ENCODE measurements around the gene KCTD14.
A peak's percentile ranks its signal among the peaks of the same experiment; 100 is the strongest.
"Not testable (repeated sequence)": the region's sequence is repeated elsewhere in the genome, so short reads cannot be mapped to it uniquely, and the experiment has no call there.

KCTD14 gene

DNA sequence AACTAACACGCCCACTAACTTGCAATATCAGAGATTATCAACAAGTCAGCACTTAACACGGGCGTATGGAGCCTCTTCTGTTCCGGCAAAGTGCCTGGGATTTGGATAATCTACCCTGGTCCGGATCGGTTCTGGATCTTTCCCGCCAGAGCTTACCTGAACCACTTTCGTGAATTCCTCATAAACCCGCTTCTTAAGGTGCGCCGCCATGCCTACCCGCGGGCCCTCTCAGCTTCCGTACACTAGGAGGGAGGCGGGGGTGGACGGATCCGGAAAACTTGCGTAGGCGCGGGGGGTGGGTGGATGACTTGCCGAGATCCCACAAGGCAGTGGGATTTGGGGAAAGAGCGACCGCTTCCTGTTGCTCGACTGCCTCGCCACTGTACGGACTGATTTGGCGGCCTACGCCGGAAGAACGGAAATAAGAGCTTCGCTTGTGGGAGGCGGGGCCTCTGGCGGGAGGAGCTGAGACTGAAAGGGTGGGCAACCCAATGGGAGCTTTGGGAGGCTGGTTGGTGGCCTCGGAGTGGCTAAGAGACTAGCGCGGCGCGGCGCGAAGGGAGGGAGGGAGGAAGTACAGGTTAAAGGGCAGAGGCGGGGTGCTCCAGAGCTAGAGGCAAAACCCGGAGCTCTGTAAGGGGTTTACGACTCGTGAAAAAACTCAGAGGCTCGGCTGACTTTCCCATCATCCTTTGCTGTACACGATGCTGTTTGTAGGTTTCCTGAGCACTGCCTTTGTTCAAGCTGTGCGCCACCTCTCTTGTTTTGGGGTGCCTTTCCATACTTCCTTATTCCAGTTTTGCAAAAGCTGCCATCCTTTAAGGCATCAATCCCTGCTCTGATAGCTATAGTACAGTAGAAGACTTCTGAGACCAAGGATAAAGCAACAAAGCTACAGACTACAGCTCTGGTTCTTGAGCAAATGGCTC is 28.4 kb downstream of the KCTD14 start, which contains the start of gene INTS4:
INTS4 (minus strand) TSS at position 235 of the 929 bp plus-strand sequence; CDS start at position 210, 25 bp downstream.
- in situ Hi-C loops (cut with MboI; ENCODE audit: low sequenced_read_pairs, unreplicated experiment) = no loop called here
- DNase-seq (ENCODE audit: low spot score) = peak; percentile 92
- TF ChIP-seq, protein P1, sequence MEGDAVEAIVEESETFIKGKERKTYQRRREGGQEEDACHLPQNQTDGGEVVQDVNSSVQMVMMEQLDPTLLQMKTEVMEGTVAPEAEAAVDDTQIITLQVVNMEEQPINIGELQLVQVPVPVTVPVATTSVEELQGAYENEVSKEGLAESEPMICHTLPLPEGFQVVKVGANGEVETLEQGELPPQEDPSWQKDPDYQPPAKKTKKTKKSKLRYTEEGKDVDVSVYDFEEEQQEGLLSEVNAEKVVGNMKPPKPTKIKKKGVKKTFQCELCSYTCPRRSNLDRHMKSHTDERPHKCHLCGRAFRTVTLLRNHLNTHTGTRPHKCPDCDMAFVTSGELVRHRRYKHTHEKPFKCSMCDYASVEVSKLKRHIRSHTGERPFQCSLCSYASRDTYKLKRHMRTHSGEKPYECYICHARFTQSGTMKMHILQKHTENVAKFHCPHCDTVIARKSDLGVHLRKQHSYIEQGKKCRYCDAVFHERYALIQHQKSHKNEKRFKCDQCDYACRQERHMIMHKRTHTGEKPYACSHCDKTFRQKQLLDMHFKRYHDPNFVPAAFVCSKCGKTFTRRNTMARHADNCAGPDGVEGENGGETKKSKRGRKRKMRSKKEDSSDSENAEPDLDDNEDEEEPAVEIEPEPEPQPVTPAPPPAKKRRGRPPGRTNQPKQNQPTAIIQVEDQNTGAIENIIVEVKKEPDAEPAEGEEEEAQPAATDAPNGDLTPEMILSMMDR (IDR thresholded peaks at IDR 0.05; ENCODE audit: borderline replicate concordance, control extremely low read depth, extremely low read depth, insufficient read depth, missing control alignments) = no peak

DNA sequence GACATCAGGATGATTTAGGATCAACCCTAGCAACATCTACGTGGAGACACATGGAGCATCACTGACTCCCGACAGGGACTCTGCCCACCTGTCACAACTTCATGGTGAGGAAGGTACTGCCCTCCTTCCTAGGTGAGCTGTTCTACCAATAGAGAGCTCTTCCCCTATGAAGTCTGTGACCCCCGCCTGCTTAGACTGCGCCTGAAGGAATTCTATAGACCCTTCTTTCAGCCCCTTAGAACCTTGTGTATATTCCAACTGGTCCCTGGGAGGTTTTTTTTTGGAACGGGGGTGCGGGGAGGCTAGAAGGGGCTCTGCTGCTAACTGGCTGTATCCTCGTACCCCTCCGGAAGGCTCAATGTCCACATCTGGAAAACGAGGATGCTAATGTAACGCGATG is 29.2 kb downstream of the KCTD14 start:
- TF ChIP-seq, protein P1 (IDR thresholded peaks at IDR 0.05; ENCODE audit: borderline replicate concordance, control extremely low read depth, extremely low read depth, insufficient read depth, missing control alignments) = no peak
- no peak for DNase-seq (ENCODE audit: low spot score)
- in situ Hi-C loops (cut with MboI; ENCODE audit: low sequenced_read_pairs, unreplicated experiment) = no loop called here

DNA sequence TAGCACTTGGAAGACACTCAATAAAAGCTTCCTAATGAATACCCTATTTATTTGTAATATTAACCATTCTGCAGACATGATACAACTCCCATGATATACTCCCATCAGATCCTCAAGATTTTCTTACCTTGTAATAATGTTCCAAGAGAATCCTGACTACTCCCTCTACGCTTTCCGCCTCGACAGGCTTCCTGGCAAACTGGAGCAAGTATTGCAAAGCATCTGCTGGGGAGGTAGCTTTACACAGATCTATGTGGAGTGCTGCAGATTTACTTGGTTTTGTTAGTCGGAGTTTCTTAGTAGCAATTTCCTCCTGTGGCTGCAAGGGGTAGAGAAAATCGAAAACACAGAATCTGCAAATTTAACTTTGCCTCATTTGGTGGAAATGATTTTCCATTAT is 32.1 kb downstream of the KCTD14 start:
- TF ChIP-seq, protein P1 (IDR thresholded peaks at IDR 0.05; ENCODE audit: borderline replicate concordance, control extremely low read depth, extremely low read depth, insufficient read depth, missing control alignments) = no peak
- in situ Hi-C loops (cut with MboI; ENCODE audit: low sequenced_read_pairs, unreplicated experiment) = no loop called here
- no peak for DNase-seq (ENCODE audit: low spot score)

- in situ Hi-C loops (cut with MboI; ENCODE audit: low sequenced_read_pairs, unreplicated experiment); DNase-seq (ENCODE audit: low spot score): not testable (repeated sequence)
These were observed 36.6 kb downstream of the KCTD14 start for GRCh38 chr11:77986456-77986855.

DNA sequence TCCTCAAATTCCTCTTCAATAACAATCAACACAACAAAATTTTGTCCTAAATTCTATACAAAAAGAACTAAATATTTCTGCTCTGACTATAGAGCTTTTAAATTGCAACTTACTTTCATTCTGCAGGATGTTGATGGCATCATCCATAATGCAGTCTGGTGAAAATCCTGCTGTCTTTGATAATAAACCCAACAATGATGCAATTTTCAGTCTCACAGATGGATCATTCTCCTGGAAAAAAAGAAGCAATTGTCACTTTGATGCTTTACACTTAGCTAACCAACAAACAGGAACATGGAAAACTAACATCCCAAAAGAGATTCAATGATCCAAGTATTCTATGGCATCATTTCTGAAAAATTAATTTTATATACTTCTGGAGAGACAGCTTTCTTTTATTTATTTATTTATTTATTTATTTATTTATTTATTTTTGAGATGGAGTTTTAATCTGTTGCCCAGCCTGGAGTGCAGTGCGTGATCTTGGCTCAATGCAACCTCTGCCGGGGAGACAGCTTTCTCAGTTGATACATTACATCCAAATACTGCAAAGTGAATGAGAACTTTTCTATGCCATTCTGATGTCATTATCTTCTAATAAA is 41.6 kb downstream of the KCTD14 start:
- in situ Hi-C loops (cut with MboI; ENCODE audit: low sequenced_read_pairs, unreplicated experiment) = no loop called here
- TF ChIP-seq, protein P1 (IDR thresholded peaks at IDR 0.05; ENCODE audit: borderline replicate concordance, control extremely low read depth, extremely low read depth, insufficient read depth, missing control alignments) = no peak
- no peak for DNase-seq (ENCODE audit: low spot score)

DNA sequence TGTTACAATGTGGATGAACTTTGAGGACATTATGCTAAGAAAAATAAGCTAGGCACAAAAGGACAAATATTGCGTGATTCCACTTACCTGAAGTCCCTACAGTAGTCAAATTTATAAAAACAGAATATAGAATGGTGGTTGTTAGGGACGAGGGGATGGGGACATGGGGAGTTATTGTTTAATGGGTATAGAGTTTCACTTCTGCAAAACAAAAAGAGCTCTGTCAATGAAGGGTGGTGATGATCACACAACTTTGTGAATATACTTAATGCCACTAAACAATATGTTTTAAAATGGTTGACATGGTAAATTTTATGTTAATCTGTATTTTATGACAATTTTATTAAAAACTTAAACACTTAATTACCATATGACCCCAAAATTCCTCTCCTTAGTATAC is 54.7 kb downstream of the KCTD14 start:
- no peak for DNase-seq (ENCODE audit: low spot score)
- TF ChIP-seq, protein P1 (IDR thresholded peaks at IDR 0.05; ENCODE audit: borderline replicate concordance, control extremely low read depth, extremely low read depth, insufficient read depth, missing control alignments) = no peak
- in situ Hi-C loops (cut with MboI; ENCODE audit: low sequenced_read_pairs, unreplicated experiment) = no loop called here

DNA sequence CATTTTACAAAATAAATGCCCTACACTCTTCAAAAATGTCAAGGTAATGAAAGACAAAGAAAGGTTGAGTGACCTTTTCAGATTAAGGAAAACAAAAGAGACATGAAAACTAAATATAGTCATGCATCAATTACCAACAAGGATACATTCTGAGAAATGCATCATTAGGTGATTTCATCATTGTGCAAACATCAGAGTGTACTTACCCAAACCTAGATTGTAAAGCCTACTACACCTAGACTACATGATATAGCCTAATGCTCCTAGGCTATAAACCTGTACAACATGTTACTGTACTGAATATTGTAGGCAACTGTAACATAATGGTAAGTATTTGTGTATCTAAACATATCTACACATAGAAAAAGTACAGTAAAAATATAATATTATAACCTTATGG is 55.3 kb downstream of the KCTD14 start:
- DNase-seq (ENCODE audit: low spot score) = no peak
- in situ Hi-C loops (cut with MboI; ENCODE audit: low sequenced_read_pairs, unreplicated experiment) = no loop called here
- TF ChIP-seq, protein P1 (IDR thresholded peaks at IDR 0.05; ENCODE audit: borderline replicate concordance, control extremely low read depth, extremely low read depth, insufficient read depth, missing control alignments) = no peak
